ENCODE results near the gene PPP4R4.
A peak's percentile ranks its signal among the peaks of the same experiment; 100 is the strongest.

The PPP4R4 gene

DNA sequence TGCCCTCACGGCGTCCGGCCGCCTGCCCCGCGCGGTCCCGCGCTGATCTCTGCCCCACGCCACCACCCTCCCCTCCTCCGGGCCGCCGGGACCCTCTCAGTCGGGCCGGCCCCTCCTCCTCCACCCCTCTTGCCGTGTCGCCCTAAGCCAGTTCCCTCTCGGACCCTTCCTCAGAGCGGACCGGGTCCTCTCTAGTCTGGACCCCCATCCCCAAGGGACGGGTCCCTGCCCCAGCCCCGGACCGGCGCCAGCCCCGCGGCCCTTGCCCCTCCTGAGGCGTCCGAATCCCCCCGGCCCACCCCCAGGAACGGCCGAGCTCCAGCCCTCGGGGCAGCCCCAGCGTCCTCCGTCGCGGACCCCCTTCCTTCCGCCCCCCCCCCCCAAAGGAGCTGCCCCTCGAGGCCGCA is 485 bp downstream of the PPP4R4 start:
- TF ChIP-seq, protein P1, sequence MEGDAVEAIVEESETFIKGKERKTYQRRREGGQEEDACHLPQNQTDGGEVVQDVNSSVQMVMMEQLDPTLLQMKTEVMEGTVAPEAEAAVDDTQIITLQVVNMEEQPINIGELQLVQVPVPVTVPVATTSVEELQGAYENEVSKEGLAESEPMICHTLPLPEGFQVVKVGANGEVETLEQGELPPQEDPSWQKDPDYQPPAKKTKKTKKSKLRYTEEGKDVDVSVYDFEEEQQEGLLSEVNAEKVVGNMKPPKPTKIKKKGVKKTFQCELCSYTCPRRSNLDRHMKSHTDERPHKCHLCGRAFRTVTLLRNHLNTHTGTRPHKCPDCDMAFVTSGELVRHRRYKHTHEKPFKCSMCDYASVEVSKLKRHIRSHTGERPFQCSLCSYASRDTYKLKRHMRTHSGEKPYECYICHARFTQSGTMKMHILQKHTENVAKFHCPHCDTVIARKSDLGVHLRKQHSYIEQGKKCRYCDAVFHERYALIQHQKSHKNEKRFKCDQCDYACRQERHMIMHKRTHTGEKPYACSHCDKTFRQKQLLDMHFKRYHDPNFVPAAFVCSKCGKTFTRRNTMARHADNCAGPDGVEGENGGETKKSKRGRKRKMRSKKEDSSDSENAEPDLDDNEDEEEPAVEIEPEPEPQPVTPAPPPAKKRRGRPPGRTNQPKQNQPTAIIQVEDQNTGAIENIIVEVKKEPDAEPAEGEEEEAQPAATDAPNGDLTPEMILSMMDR (IDR thresholded peaks at IDR 0.05; ENCODE audit: low read depth, low read length) = no peak
- DNase-seq (ENCODE audit: low read depth, low spot score) = no peak
- peak overlapping the region; percentile 32 for H3K4me3 ChIP-seq (ENCODE audit: low read depth, low read length)
- in situ Hi-C loops (cut with HindIII; ENCODE audit: low sequenced_read_pairs) = no loop called here

DNA sequence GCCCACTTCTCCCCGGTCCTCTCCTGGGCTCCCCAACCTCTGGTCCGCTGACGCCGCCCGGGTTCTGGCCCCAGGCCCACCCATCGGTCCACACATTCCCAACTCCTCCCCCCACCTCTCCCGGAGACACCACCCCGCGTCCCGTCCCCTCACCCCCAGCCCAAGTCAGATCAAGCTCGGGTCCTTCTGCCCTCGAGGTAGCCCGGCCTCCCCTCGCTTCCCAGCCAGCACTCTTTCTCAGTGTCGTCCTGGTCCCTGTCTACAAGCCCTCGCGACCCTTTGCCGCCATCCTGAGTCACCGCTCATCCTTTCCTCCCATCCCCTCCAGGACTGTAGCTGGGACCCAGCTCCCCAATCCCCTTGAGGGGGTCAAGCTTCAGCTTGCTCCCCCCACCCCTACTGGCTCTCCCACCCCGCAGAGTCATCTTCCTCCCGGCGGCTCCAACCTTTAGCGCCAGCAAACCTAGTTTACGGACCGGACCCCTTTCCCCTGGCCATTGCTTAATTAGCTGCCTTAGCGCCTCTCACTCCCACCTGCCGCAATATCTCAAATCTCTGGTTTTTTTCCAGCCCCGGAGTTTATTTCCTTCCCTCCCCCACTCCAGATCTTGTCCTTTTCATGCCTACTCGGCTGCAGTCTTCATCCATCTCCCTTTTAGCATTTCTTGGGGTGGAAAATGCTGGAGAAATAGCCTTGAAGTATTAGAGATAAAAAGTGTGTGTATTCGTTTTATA is 1.1 kb downstream of the PPP4R4 start:
- TF ChIP-seq, protein P1 (IDR thresholded peaks at IDR 0.05; ENCODE audit: low read depth, low read length) = no peak
- H3K4me3 ChIP-seq (ENCODE audit: low read depth, low read length) = peak overlapping the region; percentile 32
- in situ Hi-C loops (cut with HindIII; ENCODE audit: low sequenced_read_pairs) = no loop called here
- DNase-seq (ENCODE audit: low read depth, low spot score) = no peak

DNA sequence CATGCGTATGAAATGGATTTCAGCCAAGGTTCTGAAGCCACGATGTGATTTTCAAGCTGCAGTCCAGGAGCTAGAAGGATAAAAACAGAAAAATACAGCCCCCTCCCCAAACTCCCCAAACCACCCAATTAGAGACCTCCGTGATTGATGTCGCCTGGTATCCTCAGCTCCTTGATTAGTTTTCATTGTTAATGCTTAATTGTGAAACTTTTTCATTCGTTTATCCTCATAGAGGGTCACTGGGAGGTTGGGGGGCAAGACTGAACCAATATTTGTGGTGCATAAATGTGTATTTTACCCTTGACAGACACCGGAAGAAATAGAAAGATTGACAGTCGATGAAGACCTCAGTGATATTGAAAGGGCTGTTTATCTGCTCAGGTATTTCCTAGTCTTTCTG is 1.6 kb downstream of the PPP4R4 start:
- in situ Hi-C loops (cut with HindIII; ENCODE audit: low sequenced_read_pairs) = no loop called here
- DNase-seq (ENCODE audit: low read depth, low spot score) = no peak
- TF ChIP-seq, protein P1 (IDR thresholded peaks at IDR 0.05; ENCODE audit: low read depth, low read length) = no peak
- no peak overlapping the region for H3K4me3 ChIP-seq (ENCODE audit: low read depth, low read length)

DNA sequence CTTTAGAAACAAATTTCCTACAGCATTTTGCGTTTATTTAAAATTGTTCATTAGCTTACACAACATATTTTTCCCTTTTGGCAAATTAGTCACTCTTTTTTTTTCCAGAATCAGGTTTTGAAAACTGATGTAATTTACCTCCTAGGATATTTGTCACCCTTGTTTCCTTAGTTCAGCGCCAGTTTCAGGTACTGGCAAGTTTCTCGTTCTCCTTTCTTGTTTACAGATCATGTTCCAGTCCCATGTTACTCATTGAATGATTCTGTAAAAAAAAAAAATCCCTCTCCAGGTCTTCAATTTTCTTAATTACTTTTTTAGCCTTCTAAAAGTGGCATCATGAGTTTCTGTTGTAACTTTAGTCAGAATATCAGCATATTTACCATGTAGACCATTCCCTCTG is 2.7 kb downstream of the PPP4R4 start:
- TF ChIP-seq, protein P1 (IDR thresholded peaks at IDR 0.05; ENCODE audit: low read depth, low read length) = no peak
- no peak for DNase-seq (ENCODE audit: low read depth, low spot score)
- H3K4me3 ChIP-seq (ENCODE audit: low read depth, low read length) = no peak overlapping the region
- in situ Hi-C loops (cut with HindIII; ENCODE audit: low sequenced_read_pairs) = no loop called here

DNA sequence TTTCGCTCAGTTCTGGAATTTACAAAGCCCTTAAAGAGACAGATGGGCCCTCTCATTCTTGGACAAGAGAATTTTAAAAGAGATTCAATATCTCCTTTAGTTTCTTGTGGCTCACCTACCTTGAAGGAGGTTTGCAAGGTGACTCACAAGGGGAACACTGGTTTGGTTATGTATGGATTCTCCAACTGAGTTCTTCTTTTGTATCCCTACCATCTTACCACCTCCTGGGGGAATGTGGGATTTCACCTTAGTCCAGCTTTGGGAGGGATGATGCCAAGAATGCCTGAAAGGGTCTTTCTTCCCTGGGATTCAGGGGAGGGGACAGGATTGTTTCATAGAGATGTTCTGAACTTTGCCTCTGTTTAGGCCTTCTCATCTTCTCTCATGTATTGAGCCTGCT is 3.7 kb downstream of the PPP4R4 start:
- in situ Hi-C loops (cut with HindIII; ENCODE audit: low sequenced_read_pairs) = no loop called here
- TF ChIP-seq, protein P1 (IDR thresholded peaks at IDR 0.05; ENCODE audit: low read depth, low read length) = no peak
- H3K4me3 ChIP-seq (ENCODE audit: low read depth, low read length) = no peak overlapping the region
- no peak for DNase-seq (ENCODE audit: low read depth, low spot score)

DNA sequence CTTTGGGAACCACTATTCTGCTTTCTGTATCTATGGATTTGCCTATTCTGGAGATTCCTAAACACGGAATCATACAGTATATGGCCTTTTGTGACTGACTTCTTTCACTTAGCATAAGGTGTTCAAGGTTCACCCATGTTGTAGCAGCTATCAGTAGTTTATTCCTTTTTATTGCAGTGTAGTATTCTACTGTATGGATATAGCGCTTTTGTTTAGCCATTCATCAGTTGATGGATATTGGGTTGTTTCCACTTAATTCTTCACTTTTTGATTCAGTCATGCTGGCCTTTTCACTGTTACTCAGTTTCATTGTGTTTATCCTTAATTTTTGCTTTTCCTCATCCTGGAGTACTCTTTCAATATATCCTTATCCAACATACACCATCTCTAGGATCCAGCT is 5.1 kb downstream of the PPP4R4 start:
- in situ Hi-C loops (cut with HindIII; ENCODE audit: low sequenced_read_pairs) = no loop called here
- TF ChIP-seq, protein P1 (IDR thresholded peaks at IDR 0.05; ENCODE audit: low read depth, low read length) = no peak

More for the DNA sequence above, 5.1 kb downstream of the PPP4R4 start:
- DNase-seq (ENCODE audit: low read depth, low spot score) = no peak
- no peak overlapping the region for H3K4me3 ChIP-seq (ENCODE audit: low read depth, low read length)
